HuH-7.5 (cell line): ENCODE data around the gene SPDYE2.
"Not testable (repeated sequence)": the region's sequence is repeated elsewhere in the genome, so short reads cannot be mapped to it uniquely, and the experiment has no call there.

Experiments used
- DNase-seq: peaks from one replicate; pipeline ENCODE4 v3.0.0; 2011; ENCODE audit warnings: low spot score

SPDYE2 gene

GRCh38 chr7:102542083-102542482 is 8.9 kb upstream of the SPDYE2 start:
- not testable (repeated sequence) for DNase-seq

DNA sequence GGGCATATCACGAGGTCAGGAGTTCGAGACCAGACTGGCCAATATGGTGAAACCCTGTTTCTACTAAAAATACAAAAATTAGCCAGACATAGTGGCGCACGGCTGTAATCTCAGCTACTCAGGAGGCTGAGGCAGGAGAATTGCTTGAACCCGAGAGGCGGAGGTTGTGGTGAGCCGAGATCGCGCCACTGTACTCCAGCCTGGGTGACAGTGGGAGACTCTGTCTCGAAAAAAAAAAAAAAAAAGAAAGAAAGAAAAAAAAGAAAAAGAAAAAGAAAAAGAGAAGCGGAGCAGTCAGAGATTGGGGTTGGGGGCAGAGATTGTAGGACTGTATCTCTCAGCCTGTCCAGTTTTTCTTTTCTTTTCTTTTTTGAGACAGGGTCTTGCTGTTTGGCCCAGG is 8.3 kb upstream of the SPDYE2 start:
- DNase-seq = not testable (repeated sequence)

DNA sequence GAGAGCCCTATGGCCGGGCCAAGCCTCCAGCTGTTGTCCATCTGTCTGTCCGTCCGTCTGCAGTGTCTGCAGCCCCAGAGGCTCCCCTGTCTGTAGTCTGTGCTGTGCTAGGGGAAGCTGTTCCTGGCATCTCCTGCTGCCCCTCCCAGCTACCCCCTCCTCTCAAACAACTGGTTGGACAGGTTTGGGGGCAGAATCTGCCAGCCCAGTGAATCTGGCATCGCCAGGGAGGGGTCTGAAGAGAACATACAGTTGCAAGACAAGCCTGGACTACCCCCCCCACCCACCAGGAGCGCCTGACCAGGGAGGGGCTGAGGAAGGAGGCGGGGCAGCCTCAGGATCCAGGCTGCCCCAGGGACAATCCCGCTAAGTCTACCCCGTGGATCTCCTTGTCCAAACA is 7.4 kb upstream of the SPDYE2 start, which contains the start of gene UPK3BL2:
UPK3BL2 (minus strand) TSS at position 101 of the 400 bp plus-strand sequence; CDS start at position 41, 60 bp downstream.
- DNase-seq = not testable (repeated sequence)

DNA sequence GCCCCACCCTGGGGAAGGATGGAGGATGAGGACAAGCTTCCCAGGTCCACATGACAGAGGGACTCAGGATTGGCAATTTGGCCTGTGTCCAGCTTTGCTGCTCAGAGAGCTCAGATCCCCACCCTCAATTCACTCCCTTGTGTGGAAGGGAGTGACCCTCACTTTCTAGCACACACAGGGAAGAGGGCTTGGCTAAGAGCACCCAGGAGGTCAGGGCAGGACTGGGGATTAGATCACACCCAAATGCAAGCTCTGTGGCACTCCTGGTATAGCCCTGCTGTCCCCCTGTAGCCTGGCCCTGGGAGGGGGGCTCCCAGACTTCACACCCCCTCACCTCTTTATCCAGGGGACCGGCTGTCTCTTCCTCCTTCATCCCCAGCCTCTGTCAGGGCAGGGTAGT is 6.7 kb upstream of the SPDYE2 start:
- DNase-seq = not testable (repeated sequence)

GRCh38 chr7:102545288-102545687 is 5.7 kb upstream of the SPDYE2 start:
- DNase-seq = not testable (repeated sequence)

- DNase-seq = not testable (repeated sequence)
Observed at GRCh38 chr7:102546353-102546752, 4.7 kb upstream of the SPDYE2 start.

DNA sequence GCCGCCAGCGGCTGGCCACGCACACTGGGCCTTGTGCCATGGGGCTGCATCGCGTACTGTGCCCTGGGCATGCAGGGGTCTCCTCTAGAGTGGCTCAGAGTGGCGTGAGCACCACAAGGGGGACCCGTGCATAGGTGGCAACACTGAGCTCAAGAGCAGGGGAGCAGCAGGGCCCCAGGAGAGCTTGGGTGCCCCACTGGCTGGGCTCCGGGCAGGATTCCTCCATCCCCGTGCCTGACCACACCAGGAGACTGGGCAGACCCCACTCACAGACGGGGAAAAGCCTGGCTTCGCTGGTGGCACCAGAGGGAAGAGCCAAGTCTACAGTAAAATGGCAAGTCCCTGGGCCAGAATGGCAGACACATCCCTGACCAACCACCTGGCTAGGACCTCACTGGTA is 17.6 kb downstream of the SPDYE2 start:
- not testable (repeated sequence) for DNase-seq

DNA sequence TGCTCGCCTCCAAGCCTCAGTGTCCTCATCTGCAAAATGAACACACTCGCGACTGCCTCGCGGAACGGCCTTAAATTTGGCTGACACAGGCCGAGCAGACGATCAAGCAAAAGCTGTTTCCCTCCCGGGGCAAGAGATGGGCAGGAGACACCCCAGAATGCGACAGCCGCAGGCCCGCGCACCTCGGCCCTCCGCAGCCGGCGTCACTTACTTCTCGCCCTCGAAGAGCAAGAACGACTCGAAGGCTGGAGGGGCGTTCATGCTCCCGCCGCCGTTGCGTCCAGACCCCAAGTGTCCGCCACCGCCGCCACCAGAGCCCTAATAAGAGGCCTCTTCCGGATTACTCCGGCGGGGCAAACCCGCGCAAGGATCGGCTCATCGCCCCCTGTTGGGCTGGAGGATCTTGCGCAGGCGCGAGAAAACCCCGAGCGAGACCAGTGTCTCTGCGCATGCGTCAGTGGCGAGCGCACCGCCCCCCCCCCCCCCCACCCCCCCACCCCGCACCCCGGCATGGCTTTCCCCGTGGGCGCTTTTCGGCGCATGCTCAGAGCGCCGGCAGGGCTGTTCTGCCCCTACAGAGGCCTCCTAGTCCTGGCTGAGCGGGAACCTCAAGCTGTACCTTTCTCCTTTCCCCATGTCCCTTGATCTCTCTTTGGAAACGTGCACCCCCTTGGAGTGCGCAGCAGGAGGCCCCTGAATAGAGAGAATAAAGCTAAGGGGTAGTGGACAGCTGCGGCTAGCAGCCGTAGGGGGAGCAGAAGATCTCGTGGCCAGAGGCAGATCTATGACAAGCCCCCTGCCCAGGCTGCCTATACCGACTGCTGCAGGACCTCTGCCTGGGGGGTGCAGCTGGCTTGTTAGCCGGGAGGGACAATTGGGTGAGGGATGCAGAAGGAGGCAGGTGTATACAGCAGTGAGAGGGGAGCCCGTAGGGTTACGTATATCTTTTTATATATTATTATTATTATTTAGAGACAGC is 21.5 kb downstream of the SPDYE2 start, which contains the start of gene POLR2J3:
POLR2J3 (minus strand) TSS at position 323 of the 979 bp plus-strand sequence; CDS start at position 261, 62 bp downstream.
- not testable (repeated sequence) for DNase-seq

DNA sequence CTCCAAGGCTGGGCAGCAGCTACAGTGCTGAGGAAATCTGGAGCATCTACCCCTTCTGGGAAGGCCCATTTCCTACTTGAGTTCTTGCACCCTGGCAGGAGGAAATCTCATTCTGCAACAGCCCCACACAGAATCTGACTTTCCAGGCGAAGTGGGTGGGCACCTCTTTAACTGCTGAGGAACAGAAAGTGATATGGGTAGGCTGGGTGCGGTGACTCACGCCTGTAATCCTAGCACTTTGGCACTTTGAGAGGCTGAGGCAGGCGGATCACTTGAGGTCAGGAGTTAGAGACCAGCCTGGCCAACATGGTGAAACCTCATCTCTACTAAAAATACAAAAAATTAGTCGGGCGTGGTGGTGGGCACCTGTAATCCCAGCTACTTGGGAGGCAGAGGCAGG is 23.6 kb downstream of the SPDYE2 start:
- not testable (repeated sequence) for DNase-seq

DNA sequence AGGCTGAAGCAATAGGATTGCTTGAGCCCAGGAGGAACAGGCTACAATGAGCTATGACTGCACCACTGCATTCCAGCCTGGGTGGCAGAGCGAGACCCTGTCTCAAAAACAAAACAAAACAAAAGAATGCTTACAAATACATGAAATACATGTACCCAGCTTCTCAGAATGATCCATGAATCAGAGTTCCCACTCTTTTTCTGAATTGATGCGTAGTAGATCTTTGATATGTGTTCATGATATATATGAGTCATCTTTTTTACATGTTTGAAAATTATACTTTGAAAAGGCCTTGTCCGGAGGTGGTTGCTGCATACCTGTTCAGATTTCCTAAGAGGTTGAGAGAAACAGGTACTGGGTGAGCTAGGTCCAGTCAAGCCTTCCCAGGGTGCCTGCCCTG is 25.3 kb downstream of the SPDYE2 start:
- DNase-seq = not testable (repeated sequence)

- not testable (repeated sequence) for DNase-seq
Observed at GRCh38 chr7:102577315-102578240, 26.6 kb downstream of the SPDYE2 start.

DNA sequence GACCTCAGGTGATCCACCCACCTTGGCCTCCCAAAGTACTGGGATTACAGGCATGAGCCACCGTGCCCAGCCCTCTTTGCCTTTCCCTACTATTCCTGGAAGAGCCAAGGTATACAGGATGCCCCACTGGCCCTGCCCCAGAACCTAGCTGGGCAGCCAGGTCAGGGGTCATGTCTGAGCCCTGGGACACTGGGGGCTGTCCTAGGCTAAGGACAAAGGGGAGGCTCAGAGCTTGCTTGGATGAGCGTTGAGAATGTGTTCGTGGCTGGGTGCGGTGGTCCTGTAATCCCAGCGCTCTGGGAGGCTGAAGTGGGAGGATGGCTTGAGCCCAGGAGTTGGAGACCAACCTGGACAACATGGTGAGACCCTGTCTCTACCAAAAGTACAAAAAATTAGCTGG is 27.5 kb downstream of the SPDYE2 start:
- DNase-seq = not testable (repeated sequence)

DNA sequence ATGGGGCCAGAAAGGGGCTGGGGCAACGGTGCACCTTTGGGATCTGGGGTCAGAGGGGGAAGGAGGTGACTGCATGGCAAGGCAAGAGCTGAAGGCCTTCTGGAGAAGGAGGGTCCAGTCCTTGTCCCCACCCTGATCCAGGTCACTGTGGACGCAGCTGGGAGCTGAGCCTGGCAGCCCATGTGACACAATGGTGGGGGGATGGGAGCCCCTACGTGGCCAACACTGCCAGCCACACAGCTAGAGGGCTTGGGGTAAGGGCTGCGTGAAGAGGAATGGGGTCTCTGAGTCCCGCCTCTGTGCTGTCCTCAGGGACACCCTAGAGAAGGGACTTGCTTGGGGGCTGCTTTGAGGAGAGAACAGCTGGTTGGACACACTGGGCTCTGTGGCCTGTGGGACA is 30.7 kb downstream of the SPDYE2 start:
- DNase-seq = not testable (repeated sequence)

- DNase-seq = not testable (repeated sequence)
Observed at GRCh38 chr7:102583495-102583894, 32.5 kb downstream of the SPDYE2 start.

DNA sequence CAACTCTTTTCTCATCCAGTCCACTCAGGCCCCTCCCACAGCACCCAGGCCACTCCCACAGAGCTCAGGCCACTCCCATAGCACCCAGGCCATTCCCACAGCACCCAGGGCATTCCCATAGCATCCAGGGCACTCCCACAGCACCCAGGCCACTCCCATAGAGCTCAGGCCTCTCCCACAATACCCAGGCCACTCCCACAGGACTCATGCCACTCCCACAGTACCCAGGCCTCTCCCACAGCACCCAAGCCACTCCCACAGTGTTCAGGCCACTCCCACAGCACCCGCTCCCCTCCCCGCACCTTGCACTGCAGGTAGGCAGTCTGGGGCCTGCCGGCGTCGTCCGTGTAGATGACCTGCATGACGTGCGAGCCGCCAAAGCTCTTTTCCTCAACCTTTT is 38.8 kb downstream of the SPDYE2 start:
- not testable (repeated sequence) for DNase-seq

- DNase-seq = not testable (repeated sequence)
Observed at GRCh38 chr7:102592477-102593019, 41.5 kb downstream of the SPDYE2 start.

- not testable (repeated sequence) for DNase-seq
Observed at GRCh38 chr7:102593637-102594334, 42.8 kb downstream of the SPDYE2 start.

DNA sequence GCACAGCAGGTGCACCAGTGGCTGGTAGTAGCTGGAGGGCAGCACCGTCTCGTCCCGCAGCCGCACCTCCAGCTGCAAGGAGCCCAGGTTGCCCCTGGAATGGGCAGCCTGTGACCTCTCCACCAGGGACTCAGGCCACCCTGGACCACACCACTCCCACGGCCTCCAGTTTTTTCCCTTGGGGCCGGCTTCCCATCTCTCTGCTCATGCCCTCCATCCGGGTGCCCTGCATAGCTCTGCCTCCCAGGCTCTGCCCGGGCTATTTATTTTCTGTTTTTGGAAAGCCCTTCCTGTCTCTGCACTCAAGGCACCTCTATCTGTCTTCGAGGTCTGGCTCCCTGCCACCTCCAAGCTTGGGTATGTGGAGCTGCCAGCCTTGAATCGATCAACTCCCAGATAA is 45.0 kb downstream of the SPDYE2 start:
- not testable (repeated sequence) for DNase-seq

- DNase-seq = not testable (repeated sequence)
Observed at GRCh38 chr7:102599699-102600098, 48.7 kb downstream of the SPDYE2 start.

DNA sequence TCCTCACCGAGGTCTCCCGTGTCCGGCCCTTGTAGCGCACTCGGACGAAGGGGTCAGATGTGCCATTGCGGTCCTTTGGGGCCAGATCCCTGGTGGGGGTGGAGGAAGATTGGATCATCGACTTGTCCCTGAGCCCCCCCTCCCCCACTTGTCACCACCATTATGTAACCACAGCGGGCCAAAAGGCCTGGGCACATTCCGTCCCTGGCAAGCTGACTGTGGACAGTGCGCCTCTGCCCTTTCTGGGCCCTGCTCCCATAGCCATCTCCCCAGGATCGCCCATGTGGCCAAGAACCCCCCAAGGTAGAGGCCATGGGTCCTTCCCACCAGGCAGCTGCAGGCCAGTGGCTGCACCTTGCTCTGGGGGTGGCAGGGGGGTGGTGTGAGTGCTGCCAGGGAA is 51.3 kb downstream of the SPDYE2 start:
- DNase-seq = not testable (repeated sequence)
